Activated T-helper 1 cell treated with anti-CD3 and anti-CD28 coated beads, Interleukin-12 subunit alpha, Interleukin-12 subunit beta, Interleukin-2, Interleukin-4 antibody, amounts not matched to agents 30 ng/mL and 10 ng/mL and 1 ng/mL, durations not matched to agents 14 hours and 24 hours and 36 hours (primary cell): Measurements from ENCODE around the gene TEAD3. TPM values are rescaled to one million over a fixed set of nuclear protein-coding genes. Genes with fewer than 3 reads are reported as not detected.

Experiments
- DNase-seq: peaks from one replicate; pipeline ENCODE4 v3.0.0; 2021; ENCODE audit warnings: low spot score
- H3K27ac Mint-ChIP-seq: one replicate; pipeline ENCODE4 v1.8.0; 2021; ENCODE audit warnings: mild to moderate bottlenecking, mixed read lengths
- H3K27me3 Mint-ChIP-seq: one replicate; pipeline ENCODE4 v1.8.0; 2022; ENCODE audit warnings: mild to moderate bottlenecking, moderate library complexity, mixed read lengths; ENCODE audit not compliant: insufficient read depth
- H3K36me3 Mint-ChIP-seq: one replicate; pipeline ENCODE4 v1.8.0; 2021; ENCODE audit warnings: low read depth, mixed read lengths
- H3K4me1 Mint-ChIP-seq: one replicate; pipeline ENCODE4 v1.8.0; 2021; ENCODE audit warnings: low read depth, mixed read lengths
- H3K4me3 Mint-ChIP-seq: one replicate; pipeline ENCODE4 v1.8.0; 2021; ENCODE audit warnings: mild to moderate bottlenecking, moderate library complexity, mixed read lengths
- H3K9me3 Mint-ChIP-seq: one replicate; pipeline ENCODE4 v1.8.0; 2021; ENCODE audit warnings: mixed read lengths
- intact Hi-C: fragments of 100-400 bp; cut with micrococcal nuclease; formaldehyde crosslinking; loops from one replicate; pipeline ENCODE4 v1.15.1; 2024
- total RNA-seq: library from RNA; stranded (reverse); gene quantifications from 2 replicates; pipeline ENCODE4 v1.2.3, GENCODE V29; 2022

TEAD3 gene
- total RNA-seq, 1 donor from 2014 or later, result 1.5 TPM

GRCh38 chr6:35425284-35425683 is 71.6 kb downstream of the TEAD3 start:
- peaks cover 4% of the 10 kb centered on the region for H3K4me1 Mint-ChIP-seq
- H3K9me3 Mint-ChIP-seq, result peaks cover 18% of the 10 kb centered on the region
- DNase-seq, result no peak
- H3K4me3 Mint-ChIP-seq, result no peak overlapping the region
- H3K36me3 Mint-ChIP-seq, result peaks cover 31% of the 10 kb centered on the region
- no peaks in the 10 kb centered on the region for H3K27me3 Mint-ChIP-seq
- H3K27ac Mint-ChIP-seq, result no peak overlapping the region
- intact Hi-C loops, result no loop called here

Other genes starting within 250 kb of the TEAD3 start
- 32.8 and 33.1 TPM in 2 replicates for gene ZNF76, start 237.3 kb downstream of the TEAD3 start, total RNA-seq
- 123 and 125 TPM in 2 replicates for gene DEF6, start 199.3 kb downstream of the TEAD3 start, total RNA-seq
- 17.4 and 18.8 TPM in 2 replicates for gene PPARD, start 154.5 kb downstream of the TEAD3 start, total RNA-seq
- gene FANCE, start 44.7 kb downstream of the TEAD3 start, total RNA-seq, result 21.9 and 22.3 TPM in 2 replicates
- 1,580 and 1,584 TPM in 2 replicates for gene RPL10A, start 28.7 kb downstream of the TEAD3 start, total RNA-seq
- not detected in 2 replicates for gene TULP1, start 15.8 kb upstream of the TEAD3 start, total RNA-seq
- gene FKBP5, start 191.8 kb upstream of the TEAD3 start, total RNA-seq, result 60.9 and 62.4 TPM in 2 replicates
- 0.24 and 0.41 TPM in 2 replicates for gene ARMC12, start 240.0 kb upstream of the TEAD3 start, total RNA-seq